ENCODE measurements around the gene EXOC6. TPM values are rescaled to one million over a fixed set of nuclear protein-coding genes. Genes with fewer than 3 reads are reported as not detected.
A peak's percentile ranks its signal among the peaks of the same experiment; 100 is the strongest.
"Not testable (repeated sequence)": the region's sequence is repeated elsewhere in the genome, so short reads cannot be mapped to it uniquely, and the experiment has no call there.

EXOC6 gene
- total RNA-seq, 1 experiment from 2014 or later, result 8.6 TPM

GRCh38 chr10:92876509-92877036 lies 28.3 kb downstream of the EXOC6 start:
- DNase-seq (ENCODE audit: low read depth), result no peak

- peak; percentile 56 for DNase-seq (ENCODE audit: low read depth)
Observed at GRCh38 chr10:92880233-92880861, 32.0 kb downstream of the EXOC6 start.

- DNase-seq (ENCODE audit: low read depth), result no peak
Observed at GRCh38 chr10:92880917-92881316, 32.6 kb downstream of the EXOC6 start.

DNA sequence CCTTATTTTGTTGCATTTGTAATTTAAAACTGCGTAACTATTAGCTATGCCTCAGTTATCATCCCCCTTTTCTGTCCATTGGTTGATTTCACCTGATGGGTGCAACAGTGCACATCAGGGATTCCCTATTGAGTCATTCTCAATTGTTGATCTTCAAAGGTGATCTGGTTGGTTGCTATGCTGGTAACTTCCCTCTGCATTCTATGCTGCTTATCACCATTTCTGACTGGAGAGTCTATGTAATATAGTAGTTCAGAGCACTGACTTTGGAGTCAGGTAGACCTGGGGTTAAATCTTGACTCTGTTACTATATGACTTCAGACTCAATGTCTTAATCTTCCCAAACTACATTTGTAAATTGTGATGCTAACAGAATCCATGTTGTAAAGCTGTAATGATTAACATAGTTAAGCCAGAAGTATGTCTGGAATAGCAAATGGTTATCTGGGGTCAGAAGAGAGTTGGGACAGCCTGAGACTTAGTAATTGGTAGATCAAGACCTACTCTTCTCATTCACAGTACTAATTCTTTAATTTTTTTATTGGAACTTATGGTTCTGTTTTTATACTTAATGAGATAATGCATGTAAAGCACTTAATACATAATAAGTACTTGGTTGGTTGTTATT lies 38.1 kb downstream of the EXOC6 start:
- no peak for DNase-seq (ENCODE audit: low read depth)

GRCh38 chr10:92890471-92890870 lies 42.2 kb downstream of the EXOC6 start:
- DNase-seq (ENCODE audit: low read depth), result no peak

DNA sequence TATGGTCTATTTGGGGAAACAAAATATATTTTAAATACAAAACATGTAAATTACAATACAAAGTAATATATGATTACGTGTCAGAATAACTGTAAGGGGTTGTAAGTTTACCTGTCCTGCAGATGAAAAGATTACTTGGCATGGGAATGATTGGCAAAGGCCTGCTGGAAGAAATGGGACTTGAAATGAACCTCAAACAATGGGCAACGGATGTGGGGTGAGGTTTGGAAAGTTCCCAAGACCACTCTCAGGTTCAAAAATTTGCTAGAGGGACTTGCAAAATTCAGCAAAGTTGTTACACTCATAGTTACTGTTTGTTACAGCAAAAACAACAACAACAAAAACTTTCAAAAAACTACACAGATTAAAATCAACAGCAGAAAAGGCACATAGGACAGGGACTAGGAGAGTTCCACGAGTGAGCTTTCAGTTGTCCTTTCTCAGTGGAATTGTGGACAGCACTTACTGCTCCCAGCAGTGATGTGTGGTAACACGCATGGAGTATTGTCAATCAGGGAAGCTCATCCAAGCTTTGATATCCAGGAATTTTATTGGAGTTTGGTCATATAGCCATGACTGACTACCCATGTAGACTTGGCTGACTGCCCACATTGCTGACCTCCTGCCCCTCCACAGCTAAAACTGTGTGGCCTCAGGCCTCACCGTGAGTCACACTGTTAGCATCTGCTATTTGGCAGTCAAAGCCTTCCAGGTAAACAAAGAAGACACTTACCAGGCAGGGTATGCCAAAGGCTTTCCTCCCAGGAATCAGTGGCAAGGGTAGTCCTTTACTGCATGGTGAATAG lies 43.8 kb downstream of the EXOC6 start:
- DNase-seq (ENCODE audit: low read depth), result peak; percentile 93

GRCh38 chr10:92892691-92893054 lies 44.4 kb downstream of the EXOC6 start:
- DNase-seq (ENCODE audit: low read depth), result no peak

DNA sequence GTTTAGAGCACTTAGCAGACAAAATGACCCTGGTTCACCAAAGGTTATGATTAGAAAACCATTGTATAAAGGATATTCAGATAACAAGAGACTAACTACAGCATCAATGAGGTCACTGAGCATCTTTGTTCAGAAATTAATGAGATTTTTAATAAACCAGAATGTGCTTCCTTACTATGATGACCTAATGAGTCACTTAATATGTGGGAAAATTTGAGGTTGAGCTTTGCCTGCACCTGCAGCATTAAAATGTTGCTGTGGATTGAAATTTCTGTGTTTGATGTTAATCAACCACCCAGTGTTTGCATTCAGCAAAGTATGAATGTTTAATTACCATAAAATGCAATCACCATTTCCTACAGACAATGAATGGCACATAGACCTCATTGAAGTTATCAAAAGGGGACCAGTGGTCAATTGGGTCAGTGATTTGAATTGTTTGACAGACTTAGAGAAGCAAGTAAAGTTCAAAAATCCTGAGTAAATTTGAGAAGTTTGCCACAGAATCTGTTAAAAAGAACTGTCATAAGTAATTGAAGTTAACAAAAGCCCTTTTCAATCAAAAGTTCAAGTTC lies 45.8 kb downstream of the EXOC6 start:
- no peak for DNase-seq (ENCODE audit: low read depth)

GRCh38 chr10:92897916-92898315 lies 49.6 kb downstream of the EXOC6 start:
- DNase-seq (ENCODE audit: low read depth), result peak; percentile 36

DNA sequence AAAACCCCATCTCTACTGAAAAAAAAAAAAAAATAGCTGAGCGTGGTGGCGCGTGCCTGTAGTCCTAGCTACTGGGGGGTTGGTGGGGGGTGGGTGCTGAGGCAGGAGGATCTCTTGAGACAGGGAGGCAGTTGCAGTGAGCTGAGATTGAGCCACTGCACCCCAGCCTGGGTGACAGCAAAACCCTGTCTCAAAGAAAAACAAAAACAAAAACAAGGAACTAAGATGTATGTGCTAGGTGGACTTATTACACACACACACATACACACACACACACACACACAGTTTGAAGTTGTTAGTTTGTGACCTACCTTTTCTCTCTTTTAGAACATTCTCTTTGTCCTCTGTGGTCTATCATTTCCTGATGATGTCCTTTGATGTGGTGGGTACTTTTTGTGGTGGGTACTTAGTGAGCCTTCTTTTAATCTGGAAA lies 53.5 kb downstream of the EXOC6 start:
- no peak for DNase-seq (ENCODE audit: low read depth)

DNA sequence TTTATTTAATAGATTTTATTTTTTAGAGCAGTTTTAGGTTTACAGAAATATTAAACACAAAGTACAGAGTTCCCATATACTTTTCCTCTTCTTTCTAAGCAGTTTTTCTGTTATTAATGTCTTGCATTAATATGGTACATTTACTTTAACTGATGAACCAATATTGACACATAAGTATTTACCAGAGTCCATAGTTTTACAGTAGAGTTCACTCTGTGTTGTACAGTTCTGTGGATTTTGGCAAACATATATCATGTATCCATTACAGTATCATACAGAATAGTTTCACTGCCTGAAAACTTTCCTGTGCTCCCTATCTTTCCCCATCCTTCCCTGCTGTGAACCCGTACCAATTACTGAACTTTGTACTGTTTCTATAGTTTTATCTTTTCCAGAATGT lies 55.3 kb downstream of the EXOC6 start:
- no peak for DNase-seq (ENCODE audit: low read depth)

DNA sequence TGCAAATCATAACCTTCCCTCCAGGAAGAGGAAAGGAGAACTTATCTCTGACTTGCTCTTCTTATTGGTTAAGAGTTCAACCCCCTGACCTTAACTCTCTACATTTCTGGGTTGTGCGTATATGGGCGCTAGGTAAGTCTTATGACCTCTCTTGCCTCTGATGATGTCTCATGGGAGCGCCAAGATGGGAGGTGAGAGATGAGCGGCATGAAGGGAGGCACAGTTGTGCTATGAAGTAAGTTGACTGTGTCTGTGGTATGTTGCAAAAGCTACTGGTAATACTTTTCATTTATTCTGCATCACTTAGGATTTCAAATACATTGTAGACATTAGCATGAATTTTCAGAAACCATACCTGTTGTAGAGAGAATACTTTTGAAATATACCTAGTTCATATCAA lies 59.0 kb downstream of the EXOC6 start:
- DNase-seq (ENCODE audit: low read depth), result no peak

GRCh38 chr10:92912631-92913030 lies 64.3 kb downstream of the EXOC6 start:
- DNase-seq (ENCODE audit: low read depth), result not testable (repeated sequence)

DNA sequence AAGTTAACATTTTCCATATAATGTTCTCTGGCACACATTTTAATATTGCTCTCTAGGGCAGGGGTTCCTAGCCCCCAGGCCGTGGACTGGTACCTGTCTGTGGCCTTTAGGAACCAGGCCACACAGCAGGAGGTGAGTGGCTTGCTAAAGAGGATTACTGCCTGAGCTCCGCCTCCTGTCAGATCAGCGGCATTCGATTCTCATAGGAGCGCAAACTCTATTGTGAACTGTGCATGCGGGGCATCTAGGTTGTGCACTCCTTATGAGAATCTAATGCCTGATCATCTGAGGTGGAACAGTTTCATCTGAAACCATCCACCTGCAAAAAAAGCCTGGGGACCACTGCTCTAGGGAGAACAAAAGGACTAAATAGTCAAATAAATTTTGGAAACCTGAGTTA lies 65.7 kb downstream of the EXOC6 start:
- no peak for DNase-seq (ENCODE audit: low read depth)

- peak; percentile 39 for DNase-seq (ENCODE audit: low read depth)
Observed at GRCh38 chr10:92914478-92915325, 66.4 kb downstream of the EXOC6 start.

DNA sequence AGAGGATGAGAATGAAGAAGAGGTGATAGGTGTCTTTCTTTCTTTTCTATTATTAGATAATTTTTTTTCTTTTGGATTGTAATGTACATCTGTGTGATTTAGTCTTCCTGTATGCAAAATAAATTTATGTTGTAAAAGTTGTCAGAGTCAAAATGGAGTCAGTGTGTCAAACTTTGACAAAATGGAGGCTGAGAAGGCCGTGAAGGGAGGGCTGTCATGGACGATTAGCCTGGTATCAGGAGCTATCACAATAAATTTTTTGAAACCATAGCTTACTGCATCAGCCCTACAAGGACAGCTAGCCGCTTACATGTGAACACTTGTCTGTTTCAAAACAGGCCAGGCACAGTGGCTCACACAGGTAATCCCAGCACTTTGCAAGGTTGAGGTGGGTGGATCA lies 67.6 kb downstream of the EXOC6 start:
- no peak for DNase-seq (ENCODE audit: low read depth)

- no peak for DNase-seq (ENCODE audit: low read depth)
Observed at GRCh38 chr10:92916433-92916832, 68.1 kb downstream of the EXOC6 start.

DNA sequence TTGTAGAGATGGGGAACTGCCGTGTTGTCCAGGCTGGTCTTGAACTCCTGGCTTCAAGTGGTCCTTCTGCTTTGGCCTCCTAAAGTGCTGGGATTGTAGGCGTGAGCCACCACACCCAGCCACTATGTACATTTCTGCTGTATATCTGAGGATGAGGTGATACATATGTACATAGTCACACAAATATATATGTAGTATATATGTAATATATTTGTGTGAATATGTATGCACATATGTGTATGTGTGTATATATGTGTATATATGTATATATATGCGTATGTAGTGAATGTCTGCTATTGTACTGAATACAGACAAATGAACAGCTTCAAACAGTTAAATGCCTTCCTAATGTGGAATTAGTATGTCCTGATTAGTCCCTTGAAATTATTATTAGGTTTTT lies 70.3 kb downstream of the EXOC6 start:
- DNase-seq (ENCODE audit: low read depth), result no peak

GRCh38 chr10:92920866-92921265 lies 72.5 kb downstream of the EXOC6 start:
- no peak for DNase-seq (ENCODE audit: low read depth)

GRCh38 chr10:92923416-92923815 lies 75.1 kb downstream of the EXOC6 start:
- peak; percentile 44 for DNase-seq (ENCODE audit: low read depth)

GRCh38 chr10:92929896-92930295 lies 81.6 kb downstream of the EXOC6 start:
- no peak for DNase-seq (ENCODE audit: low read depth)
